GM20431 (cell line): ENCODE measurements around the gene PCYT1B.

Source experiments
- in situ Hi-C: fragments of 300-500 bp; cut with MseI, MboI; formaldehyde crosslinking; loops from one replicate; pipeline ENCODE4 v1.15.0; 2020; ENCODE audit warnings: low sequenced_read_pairs; ENCODE audit not compliant: unreplicated experiment

The PCYT1B gene

GRCh38 chrX:24542756-24543155, 104.4 kb downstream of the PCYT1B start:
- in situ Hi-C loops = no loop called here

GRCh38 chrX:24536551-24536950, 110.6 kb downstream of the PCYT1B start:
- in situ Hi-C loops = no loop called here

GRCh38 chrX:24528605-24529004, 118.5 kb downstream of the PCYT1B start:
- in situ Hi-C loops = no loop called here

- in situ Hi-C loops = no loop called here
These were observed 120.5 kb downstream of the PCYT1B start for GRCh38 chrX:24526616-24527015.

- in situ Hi-C loops = no loop called here
These were observed 121.7 kb downstream of the PCYT1B start for GRCh38 chrX:24525455-24525854.

- in situ Hi-C loops = no loop called here
These were observed 126.7 kb downstream of the PCYT1B start for GRCh38 chrX:24520472-24520871.

GRCh38 chrX:24515447-24515846, 131.7 kb downstream of the PCYT1B start:
- in situ Hi-C loops = no loop called here

GRCh38 chrX:24513416-24513815, 133.7 kb downstream of the PCYT1B start:
- in situ Hi-C loops = no loop called here

- in situ Hi-C loops = no loop called here
These were observed 138.8 kb downstream of the PCYT1B start for GRCh38 chrX:24508375-24508774.
